A549 (cell line): ENCODE data around the gene TUBGCP3. TPM values are rescaled to one million over a fixed set of nuclear protein-coding genes. Genes with fewer than 3 reads are reported as not detected.

Source experiments
- ATAC-seq, 2 experiments: fragments of 200-7000 bp in 1 of 2; fragments of >200 bp in 1 of 2; cut with Nextera tagmentation in 1 of 2; cut with Tn5 transposase in 1 of 2; 3 replicates each; pipeline versions ENCODE4 v1.8.0 to v1.9.1; 2018 to 2020; ENCODE audit warnings: mild to moderate bottlenecking in 1 of 2, moderate library complexity in 1 of 2
- CTCF ChIA-PET: fragments of 300-600 bp; sonication (Branson Sonifier 250); formaldehyde crosslinking; extraction: SDS; loops from one replicate; lab custom pipeline; 2021; ENCODE audit warnings: antibody characterized with exemption, inconsistent platforms; lab: Yijun Ruan, JAX
- POLR2A ChIA-PET: fragments of 350-600 bp; formaldehyde crosslinking; extraction: SDS; loops from one replicate; lab custom pipeline; 2021; ENCODE audit warnings: antibody characterized with exemption, inconsistent platforms; lab: Yijun Ruan, JAX
- DNase-seq, 2 experiments: peaks; one replicate each; pipeline versions ENCODE4 v3.0.0 to v3.0.0-alpha.2; 2011 to 2016; ENCODE audit warnings: low read depth in 1 of 2, low spot score in 1 of 2
- FAIRE-seq: peaks from 2 replicates; lab custom pipeline; 2011; peaks lifted over from hg19 to GRCh38; lab: Jason Lieb, UNC
- H3K27ac ChIP-seq, 2 experiments: fragments of >200 bp; sonication (Bioruptor Twin); formaldehyde crosslinking; 3 replicates each; pipeline ENCODE4 v1.5.1; 2016 to 2017
- H3K4me1 ChIP-seq: fragments of >200 bp; sonication (Bioruptor Twin); formaldehyde crosslinking; 3 replicates; pipeline ENCODE4 v1.6.1; 2016
- H3K4me2 ChIP-seq: fragments of >200 bp; sonication (Bioruptor Twin); formaldehyde crosslinking; 3 replicates; pipeline ENCODE4 v1.6.1; 2016
- H3K4me3 ChIP-seq: fragments of >200 bp; sonication (Bioruptor Twin); formaldehyde crosslinking; 3 replicates; pipeline ENCODE4 v1.5.1; 2016
- H3K9me3 ChIP-seq: fragments of >200 bp; sonication (Bioruptor Twin); formaldehyde crosslinking; 3 replicates; pipeline ENCODE4 v1.6.1; 2016
- BCL3 ChIP-seq: fragments of >200 bp; sonication (Bioruptor Twin); formaldehyde crosslinking; IDR thresholded peaks from 3 replicates; pipeline ENCODE4 v1.6.1; 2016
- CBX2 ChIP-seq: fragments of 200-600 bp; sonication (generic); IDR thresholded peaks from 2 replicates; pipeline ENCODE4 v1.6.1; 2016; ENCODE audit warnings: low read depth, mild to moderate bottlenecking, borderline replicate concordance
- CBX8 ChIP-seq: fragments of 200-600 bp; sonication (generic); IDR thresholded peaks from 2 replicates; pipeline ENCODE4 v1.6.1; 2016
- CHD4 ChIP-seq: fragments of 200-600 bp; sonication (generic); IDR thresholded peaks from 2 replicates; pipeline ENCODE4 v1.6.1; 2016; ENCODE audit warnings: antibody characterized with exemption, mild to moderate bottlenecking, borderline replicate concordance
- E2F6 ChIP-seq: IDR thresholded peaks from 2 replicates; pipeline ENCODE4 v1.6.1; 2012; ENCODE audit warnings: low read depth, borderline replicate concordance
- EHF ChIP-seq: fragments of 250-450 bp; sonication (Bioruptor Pico); IDR thresholded peaks from 2 replicates; pipeline ENCODE4 v1.5.0; 2020; ENCODE audit warnings: mild to moderate bottlenecking
- ESRRA ChIP-seq: fragments of 150-350 bp; IDR thresholded peaks from 2 replicates; pipeline ENCODE4 v1.6.1; 2014; ENCODE audit warnings: mild to moderate bottlenecking, low read length, borderline replicate concordance
- FOXS1 ChIP-seq: fragments of 250-450 bp; sonication (Bioruptor Pico); IDR thresholded peaks from 2 replicates; pipeline ENCODE4 v1.5.0; 2020; ENCODE audit warnings: mild to moderate bottlenecking, moderate library complexity
- HOXB5 ChIP-seq: fragments of 250-450 bp; sonication (Bioruptor Pico); IDR thresholded peaks from 2 replicates; pipeline ENCODE4 v1.5.0; 2020; ENCODE audit warnings: mild to moderate bottlenecking, moderate library complexity
- JUNB ChIP-seq: fragments of >200 bp; sonication (Bioruptor Twin); formaldehyde crosslinking; IDR thresholded peaks from 2 replicates; pipeline ENCODE4 v1.6.1; 2016
- MAFK ChIP-seq: fragments of 450-650 bp; IDR thresholded peaks from 2 replicates; pipeline ENCODE4 v1.6.1; 2014; ENCODE audit not compliant: partially characterized antibody
- MAX ChIP-seq: IDR thresholded peaks from 2 replicates; pipeline ENCODE4 v1.6.1; 2012
- NFE2L2 ChIP-seq: fragments of 150-350 bp; conservative IDR thresholded peaks from 2 replicates; pipeline ENCODE4 v1.6.1; 2014; ENCODE audit warnings: low read length
- NR3C1 ChIP-seq: fragments of >200 bp; sonication (Bioruptor Twin); formaldehyde crosslinking; IDR thresholded peaks from 3 replicates; pipeline ENCODE4 v1.6.1; 2017
- RAD21 ChIP-seq, 2 experiments: fragments of >200 bp in 1 of 2; sonication (Bioruptor Twin) in 1 of 2; formaldehyde crosslinking in 1 of 2; IDR thresholded peaks in 1 of 2; conservative IDR thresholded peaks in 1 of 2; 2 replicates in 1 of 2; 3 replicates in 1 of 2; pipeline ENCODE4 v1.6.1; 2012 to 2018; ENCODE audit warnings: inconsistent platforms in 1 of 2
- RCOR1 ChIP-seq: fragments of 150-350 bp; IDR thresholded peaks from 2 replicates; pipeline ENCODE4 v1.6.1; 2014; ENCODE audit warnings: antibody characterized with exemption, low read length, low read depth
- RFX5 ChIP-seq: fragments of 450-650 bp; IDR thresholded peaks from 2 replicates; pipeline ENCODE4 v1.7.1; 2014; ENCODE audit warnings: antibody characterized with exemption, mild to moderate bottlenecking, moderate library complexity
- SMC3 ChIP-seq: fragments of >200 bp; sonication (Bioruptor Twin); formaldehyde crosslinking; IDR thresholded peaks from 3 replicates; pipeline ENCODE4 v1.6.1; 2018; ENCODE audit warnings: inconsistent platforms
- SREBF2 ChIP-seq: fragments of 450-650 bp; IDR thresholded peaks from 2 replicates; pipeline ENCODE4 v1.6.1; 2014; ENCODE audit warnings: mild to moderate bottlenecking, moderate library complexity
- TFCP2L1 ChIP-seq: fragments of 250-450 bp; sonication (Bioruptor Pico); IDR thresholded peaks from 2 replicates; pipeline ENCODE4 v1.5.0; 2021; ENCODE audit warnings: mild to moderate bottlenecking
- USF2 ChIP-seq: fragments of 450-650 bp; IDR thresholded peaks from 2 replicates; pipeline ENCODE4 v1.6.1; 2014; ENCODE audit warnings: antibody characterized with exemption
- ZFP36 ChIP-seq: fragments of 450-650 bp; IDR thresholded peaks from 2 replicates; pipeline ENCODE4 v1.6.1; 2014; ENCODE audit warnings: borderline replicate concordance; ENCODE audit not compliant: partially characterized antibody
- WGBS: methylation state at CpG from one replicate; pipeline ENCODE4 v1.1.6; 2017; ENCODE audit errors: missing lambda C conversion rate; 5-methylcytosine and 5-hydroxymethylcytosine counted together
- polyA plus RNA-seq, 4 experiments: library from polyadenylated mRNA; depleted of rRNA in 3 of 4; stranded (reverse); fragments of >200 nt; fragmentation: RNase III in 1 of 4; extraction: RNeasy Plus Mini Kit Qiagen cat#74134 plus additional on column Dnase treatment in 1 of 4; gene quantifications; 2 replicates in 3 of 4; 3 replicates in 1 of 4; pipeline ENCODE4 v1.2.3, GENCODE V29; 2011 to 2017
- TF ChIP-seq, protein P1 (sequence below): fragments of >200 bp; sonication (Bioruptor Twin); formaldehyde crosslinking; IDR thresholded peaks from 2 replicates; pipeline ENCODE4 v1.6.1; 2016
- TF ChIP-seq, protein P2 (sequence below): fragments of 250-450 bp; sonication (Bioruptor Pico); IDR thresholded peaks from 2 replicates; pipeline ENCODE4 v1.5.0; 2020; ENCODE audit warnings: low read depth, mild to moderate bottlenecking, moderate library complexity
- TF ChIP-seq, protein P3 (sequence below): fragments of 150-350 bp; IDR thresholded peaks from 2 replicates; pipeline ENCODE4 v1.6.1; 2014; ENCODE audit warnings: low read depth, mild to moderate bottlenecking, low read length
- TF ChIP-seq, protein P4 (sequence below): fragments of >200 bp; sonication (Bioruptor Twin); formaldehyde crosslinking; IDR thresholded peaks from 3 replicates; pipeline ENCODE4 v1.5.1; 2016

Gene TUBGCP3
- polyA plus RNA-seq, 2 of the 4 experiments (the other 2 are of a cell fraction) = 15.9 to 21.3 TPM

DNA sequence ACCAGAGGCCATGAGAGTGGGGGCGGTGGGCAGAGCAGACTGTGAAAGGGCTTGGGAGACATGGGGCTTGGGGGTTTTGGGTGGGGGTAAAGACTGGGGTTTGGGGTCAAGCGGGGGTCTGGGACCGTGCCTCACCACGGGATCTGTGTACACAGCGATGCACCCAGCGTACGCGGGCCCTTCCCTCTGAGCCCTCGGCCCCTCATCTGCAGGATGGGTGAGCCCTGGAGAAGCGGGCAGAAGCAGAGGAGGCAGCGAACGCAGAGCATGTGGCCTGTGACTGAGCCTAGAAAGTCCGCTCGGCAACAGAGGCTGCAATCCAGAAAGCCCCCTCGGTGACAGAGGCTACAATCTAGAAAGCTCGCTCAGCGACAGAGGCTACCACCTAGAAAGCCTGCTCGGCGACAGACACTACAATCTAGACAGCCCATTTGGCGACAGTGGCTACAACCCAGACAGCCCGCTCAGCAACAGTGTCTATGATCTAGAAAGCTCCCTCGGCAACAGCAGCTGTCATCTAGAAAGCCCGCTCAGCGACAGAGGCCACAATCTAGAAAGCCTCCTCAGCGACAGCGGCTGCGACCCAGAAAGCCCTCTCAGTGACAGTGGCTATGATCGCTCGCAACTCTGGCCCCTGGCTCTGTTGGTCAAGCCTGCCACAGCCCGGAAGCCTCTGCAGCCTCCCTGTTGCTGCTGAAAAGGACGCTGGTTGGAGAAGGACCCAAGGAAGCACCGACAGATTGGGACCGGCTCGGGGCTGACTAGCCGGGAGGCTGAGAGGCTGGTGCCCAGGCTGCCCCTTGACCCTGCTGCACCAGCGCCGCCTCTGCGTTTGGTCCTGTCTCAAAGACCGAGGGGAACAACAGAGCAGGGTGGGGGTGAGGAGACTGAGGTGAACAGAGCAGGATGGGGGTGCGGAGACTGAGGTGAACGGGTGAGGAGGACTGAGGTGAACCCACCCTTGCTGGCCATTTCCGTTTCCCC is 143.2 kb downstream of the TUBGCP3 start:
- FAIRE-seq (no peak), DNase-seq (no peak)
- CTCF ChIA-PET = interaction anchor here (0.6 to 8.4 kb wide), 25 partner anchors 8 to 1015 kb away, joined by 3 to 113 read pairs (median 3); no protein-coding TSS in a partner anchor
- TF ChIP-seq RFX5 = no peak
- no peak for TF ChIP-seq SREBF2
- no peak for TF ChIP-seq FOXS1 (CRISPR knock-in tag)
- TF ChIP-seq MAFK = no peak
- no peak for TF ChIP-seq JUNB
- TF ChIP-seq CBX2 = no peak
- no peak for TF ChIP-seq CBX8
- TF ChIP-seq MAX = no peak
- TF ChIP-seq CHD4 = no peak
- TF ChIP-seq E2F6 = no peak
- TF ChIP-seq, protein P1, sequence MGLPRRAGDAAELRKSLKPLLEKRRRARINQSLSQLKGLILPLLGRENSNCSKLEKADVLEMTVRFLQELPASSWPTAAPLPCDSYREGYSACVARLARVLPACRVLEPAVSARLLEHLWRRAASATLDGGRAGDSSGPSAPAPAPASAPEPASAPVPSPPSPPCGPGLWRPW = no peak
- TF ChIP-seq, protein P2, sequence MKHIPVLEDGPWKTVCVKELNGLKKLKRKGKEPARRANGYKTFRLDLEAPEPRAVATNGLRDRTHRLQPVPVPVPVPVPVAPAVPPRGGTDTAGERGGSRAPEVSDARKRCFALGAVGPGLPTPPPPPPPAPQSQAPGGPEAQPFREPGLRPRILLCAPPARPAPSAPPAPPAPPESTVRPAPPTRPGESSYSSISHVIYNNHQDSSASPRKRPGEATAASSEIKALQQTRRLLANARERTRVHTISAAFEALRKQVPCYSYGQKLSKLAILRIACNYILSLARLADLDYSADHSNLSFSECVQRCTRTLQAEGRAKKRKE (CRISPR knock-in tag) = no peak
- no peak for TF ChIP-seq HOXB5 (CRISPR knock-in tag)
- TF ChIP-seq TFCP2L1 (CRISPR knock-in tag) = no peak
- TF ChIP-seq ESRRA = no peak
- no peak for TF ChIP-seq USF2
- no peak for TF ChIP-seq NFE2L2
- TF ChIP-seq, all 56 proteins: peak for 0
- POLR2A ChIA-PET = no interaction called here
- Histone ChIP-seq H3K27ac (no peak overlapping the region), H3K9me3 (no peaks in the 10 kb centered on the region), H3K4me2 (no peak overlapping the region), H3K4me3 (no peak overlapping the region), H3K4me1 (no peaks in the 10 kb centered on the region)
- 49% methylated on average over 9 of the region's 42 CpGs for WGBS
- ATAC-seq = peak; percentile 5 to 18; a peak in 4 of 6 replicates

GRCh38 chr13:112443995-112444311 is 144.0 kb downstream of the TUBGCP3 start:
- peak; percentile 83 to 94 for ATAC-seq
- 0% methylated on average over 3 of the region's 10 CpGs for WGBS
- H3K4me1 ChIP-seq = no peaks in the 10 kb centered on the region
- ChIA-PET POLR2A (no interaction called here), CTCF (interaction anchor here (0.6 to 8.4 kb wide), 31 partner anchors 8 to 1014 kb away, joined by 3 to 113 read pairs (median 3); no protein-coding TSS in a partner anchor)
- no peak overlapping the region for H3K4me3 ChIP-seq
- peak; percentile 38 to 50 for DNase-seq
- H3K9me3 ChIP-seq = no peaks in the 10 kb centered on the region
- H3K27ac ChIP-seq = no peak overlapping the region
- H3K4me2 ChIP-seq = no peak overlapping the region
- FAIRE-seq = no peak
- TF ChIP-seq BCL3 (no peak), NR3C1 (no peak), USF2 (no peak), SMC3 (peak; percentile 60; the same call in 2 of the 3 replicates), ZFP36 (no peak), MAFK (no peak), RCOR1 (no peak), E2F6 (no peak), NFE2L2 (no peak), RAD21 (conservative IDR thresholded peaks at IDR 0.05 in 1 of 2, IDR thresholded peaks at IDR 0.05 in 1 of 2) (peak; percentile 84 to 91), ESRRA (no peak), EHF (CRISPR knock-in tag) (no peak)
- TF ChIP-seq, protein P3, sequence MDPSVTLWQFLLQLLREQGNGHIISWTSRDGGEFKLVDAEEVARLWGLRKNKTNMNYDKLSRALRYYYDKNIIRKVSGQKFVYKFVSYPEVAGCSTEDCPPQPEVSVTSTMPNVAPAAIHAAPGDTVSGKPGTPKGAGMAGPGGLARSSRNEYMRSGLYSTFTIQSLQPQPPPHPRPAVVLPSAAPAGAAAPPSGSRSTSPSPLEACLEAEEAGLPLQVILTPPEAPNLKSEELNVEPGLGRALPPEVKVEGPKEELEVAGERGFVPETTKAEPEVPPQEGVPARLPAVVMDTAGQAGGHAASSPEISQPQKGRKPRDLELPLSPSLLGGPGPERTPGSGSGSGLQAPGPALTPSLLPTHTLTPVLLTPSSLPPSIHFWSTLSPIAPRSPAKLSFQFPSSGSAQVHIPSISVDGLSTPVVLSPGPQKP = no peak
- TF ChIP-seq, protein P4, sequence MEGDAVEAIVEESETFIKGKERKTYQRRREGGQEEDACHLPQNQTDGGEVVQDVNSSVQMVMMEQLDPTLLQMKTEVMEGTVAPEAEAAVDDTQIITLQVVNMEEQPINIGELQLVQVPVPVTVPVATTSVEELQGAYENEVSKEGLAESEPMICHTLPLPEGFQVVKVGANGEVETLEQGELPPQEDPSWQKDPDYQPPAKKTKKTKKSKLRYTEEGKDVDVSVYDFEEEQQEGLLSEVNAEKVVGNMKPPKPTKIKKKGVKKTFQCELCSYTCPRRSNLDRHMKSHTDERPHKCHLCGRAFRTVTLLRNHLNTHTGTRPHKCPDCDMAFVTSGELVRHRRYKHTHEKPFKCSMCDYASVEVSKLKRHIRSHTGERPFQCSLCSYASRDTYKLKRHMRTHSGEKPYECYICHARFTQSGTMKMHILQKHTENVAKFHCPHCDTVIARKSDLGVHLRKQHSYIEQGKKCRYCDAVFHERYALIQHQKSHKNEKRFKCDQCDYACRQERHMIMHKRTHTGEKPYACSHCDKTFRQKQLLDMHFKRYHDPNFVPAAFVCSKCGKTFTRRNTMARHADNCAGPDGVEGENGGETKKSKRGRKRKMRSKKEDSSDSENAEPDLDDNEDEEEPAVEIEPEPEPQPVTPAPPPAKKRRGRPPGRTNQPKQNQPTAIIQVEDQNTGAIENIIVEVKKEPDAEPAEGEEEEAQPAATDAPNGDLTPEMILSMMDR = peak; percentile 53
